Activated CD4-positive, alpha-beta T cell treated with anti-CD3 and anti-CD28 coated beads for 24 hours (primary cell): ENCODE data around the gene RERE.

ENCODE experiments used
- DNase-seq, 2 donors: peaks; one replicate each; pipeline ENCODE4 v3.0.0-alpha.2; 2020; ENCODE audit warnings: low read depth in 2 of 2

Gene RERE

GRCh38 chr1:8687538-8687937 is 129.9 kb downstream of the RERE start:
- no peak for DNase-seq

DNA sequence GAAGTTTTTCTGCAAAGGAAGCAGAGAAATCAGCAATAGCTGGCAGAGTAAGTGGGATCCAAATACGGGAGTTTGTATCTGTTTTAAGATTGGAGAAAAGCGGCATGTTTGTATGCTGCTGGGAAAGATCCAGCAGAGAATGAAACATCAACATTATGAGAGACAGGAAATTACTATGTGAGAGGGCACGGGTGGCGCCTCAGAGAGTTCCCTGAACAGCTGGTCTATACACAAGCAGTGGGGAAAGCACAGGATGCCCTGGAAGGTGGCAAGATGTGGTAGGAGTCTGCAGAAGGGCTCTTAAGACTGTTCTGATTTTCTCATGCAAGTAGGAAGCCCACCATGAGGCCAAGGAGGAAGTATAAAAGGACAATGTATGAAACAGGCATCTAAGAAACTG is 130.4 kb downstream of the RERE start:
- DNase-seq: no peak

GRCh38 chr1:8685463-8685862 is 132.0 kb downstream of the RERE start:
- DNase-seq: no peak

DNA sequence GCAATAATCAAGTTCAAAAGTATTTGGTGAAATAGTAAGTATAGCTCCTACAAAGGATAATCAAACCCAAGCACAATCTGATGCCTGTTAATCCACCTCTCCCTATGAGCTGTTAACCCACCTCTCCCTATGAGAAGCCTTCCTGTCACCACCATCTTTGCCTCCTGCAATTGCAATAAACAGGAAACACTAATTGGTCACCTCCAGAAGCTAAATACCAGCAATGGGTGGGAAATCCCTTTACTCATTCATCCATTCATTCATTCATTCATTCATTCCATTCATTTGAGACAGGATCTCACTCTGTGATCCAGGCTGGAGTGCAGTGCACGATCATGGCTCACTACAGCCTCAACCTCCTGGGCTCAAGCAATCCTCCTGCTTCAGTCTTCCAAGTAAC is 132.8 kb downstream of the RERE start:
- no peak for DNase-seq

GRCh38 chr1:8682573-8682972 is 134.9 kb downstream of the RERE start:
- DNase-seq: no peak

GRCh38 chr1:8681911-8682310 is 135.5 kb downstream of the RERE start:
- no peak for DNase-seq

DNA sequence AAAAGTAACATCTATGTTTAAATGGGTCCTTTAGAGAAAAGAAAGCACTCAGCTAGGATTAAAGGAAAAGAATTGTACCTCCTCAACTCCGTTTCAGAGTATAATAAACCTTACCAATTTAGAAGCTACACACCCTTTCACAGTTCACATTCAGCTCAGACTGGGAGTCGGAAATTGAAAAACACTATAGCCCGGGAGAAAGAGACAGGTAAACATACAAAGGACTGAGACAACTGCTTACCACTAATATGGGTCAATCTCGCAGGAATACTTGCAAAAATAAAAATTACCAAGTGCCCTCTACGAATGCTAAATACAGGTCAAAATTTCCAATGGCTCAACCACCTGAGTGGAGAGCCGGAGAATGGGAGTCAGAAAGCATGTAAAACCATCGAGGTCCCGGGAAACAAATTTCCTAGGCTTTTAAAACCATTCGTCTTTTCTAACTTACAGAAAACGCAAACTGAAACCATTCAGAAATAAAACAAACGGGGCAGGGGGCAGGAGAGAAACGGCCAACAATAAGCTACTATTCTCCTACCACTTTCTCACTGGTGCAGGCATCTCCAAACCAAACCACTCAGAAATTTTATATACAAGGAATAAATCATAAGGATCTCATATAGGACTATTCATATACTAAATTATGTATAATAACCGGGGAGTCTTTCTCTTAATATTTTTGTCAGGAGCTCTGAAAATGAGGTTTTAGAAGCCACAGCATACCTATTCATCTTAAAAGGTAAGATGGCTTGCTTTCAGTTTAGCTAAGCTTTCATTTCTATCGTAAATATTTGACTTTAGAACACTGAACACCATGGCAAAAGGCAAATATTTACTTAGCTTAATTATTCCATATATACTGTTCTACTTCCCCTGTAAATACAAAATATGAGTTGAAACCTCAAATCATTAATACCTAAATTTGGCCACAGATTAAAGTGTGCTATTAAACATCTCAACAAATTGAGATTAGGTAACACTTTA is 136.5 kb downstream of the RERE start:
- DNase-seq: no peak

- DNase-seq: no peak
These were observed 137.3 kb downstream of the RERE start for GRCh38 chr1:8679929-8680663.

DNA sequence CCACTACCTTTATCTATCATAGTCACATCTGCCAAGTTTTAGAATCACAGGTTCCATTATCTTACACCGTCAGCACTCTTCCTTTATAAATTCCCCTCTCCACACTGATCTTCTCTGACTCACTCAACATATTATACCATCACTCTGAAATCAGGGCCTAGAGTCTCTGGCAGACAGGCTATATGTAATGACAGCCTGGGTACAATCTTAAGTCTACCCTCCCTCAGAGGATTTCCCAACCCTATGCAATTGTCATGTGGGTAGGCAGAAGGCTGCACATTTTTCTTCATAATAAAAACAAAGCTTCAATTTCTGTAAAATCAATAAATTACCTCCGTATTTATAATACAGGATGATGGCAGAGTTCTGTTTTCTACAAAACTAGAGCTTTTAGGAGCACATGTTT is 138.0 kb downstream of the RERE start:
- DNase-seq: no peak

- DNase-seq: no peak
These were observed 138.6 kb downstream of the RERE start for GRCh38 chr1:8678673-8679394.

GRCh38 chr1:8677782-8678181 is 139.7 kb downstream of the RERE start:
- no peak for DNase-seq

- no peak for DNase-seq
These were observed 140.6 kb downstream of the RERE start for GRCh38 chr1:8676813-8677212.

GRCh38 chr1:8676072-8676471 is 141.4 kb downstream of the RERE start:
- DNase-seq: no peak

DNA sequence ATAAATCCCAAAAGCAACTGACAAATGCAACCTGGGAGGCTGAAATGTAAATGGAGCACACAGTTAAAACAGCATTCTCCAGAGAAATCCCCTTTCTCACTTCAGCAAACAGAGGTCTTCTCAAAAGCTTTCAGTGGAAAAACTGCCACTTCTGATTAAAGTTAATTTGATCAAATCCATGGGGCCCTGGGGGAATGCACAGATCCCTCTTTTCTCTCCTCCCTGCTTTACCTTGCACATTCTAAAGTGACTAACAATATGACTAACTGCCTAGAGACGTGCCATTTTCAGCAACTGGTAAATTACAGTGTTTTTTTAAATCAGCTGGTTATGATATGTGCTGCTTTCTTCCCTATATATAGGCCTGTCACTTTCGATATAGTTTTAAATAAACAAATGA is 142.5 kb downstream of the RERE start:
- no peak for DNase-seq

- no peak for DNase-seq
These were observed 143.0 kb downstream of the RERE start for GRCh38 chr1:8674481-8674880.

- no peak for DNase-seq
These were observed 146.0 kb downstream of the RERE start for GRCh38 chr1:8671306-8671917.

DNA sequence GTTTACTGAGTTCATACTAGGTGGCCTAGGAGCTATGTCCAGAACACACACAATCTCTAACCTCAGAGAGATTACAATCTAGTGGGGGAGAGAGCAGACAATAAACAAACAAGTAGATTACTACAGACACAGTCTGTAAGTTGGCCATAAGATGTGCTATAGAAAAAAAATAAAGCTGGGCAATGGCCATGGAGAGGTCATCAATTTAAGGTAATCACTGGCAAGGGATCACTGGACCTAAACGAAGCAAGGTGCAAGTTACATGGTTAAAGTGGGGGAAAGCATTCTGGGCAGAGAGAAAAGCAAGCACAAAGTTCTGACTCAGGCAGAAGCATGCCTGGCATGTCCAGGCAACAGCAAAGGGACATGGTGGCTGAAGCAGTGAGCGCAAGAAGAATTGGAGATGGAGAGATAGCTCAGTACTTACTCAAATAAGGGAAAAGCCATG is 147.0 kb downstream of the RERE start:
- no peak for DNase-seq

GRCh38 chr1:8669606-8670335 is 147.7 kb downstream of the RERE start:
- no peak for DNase-seq

DNA sequence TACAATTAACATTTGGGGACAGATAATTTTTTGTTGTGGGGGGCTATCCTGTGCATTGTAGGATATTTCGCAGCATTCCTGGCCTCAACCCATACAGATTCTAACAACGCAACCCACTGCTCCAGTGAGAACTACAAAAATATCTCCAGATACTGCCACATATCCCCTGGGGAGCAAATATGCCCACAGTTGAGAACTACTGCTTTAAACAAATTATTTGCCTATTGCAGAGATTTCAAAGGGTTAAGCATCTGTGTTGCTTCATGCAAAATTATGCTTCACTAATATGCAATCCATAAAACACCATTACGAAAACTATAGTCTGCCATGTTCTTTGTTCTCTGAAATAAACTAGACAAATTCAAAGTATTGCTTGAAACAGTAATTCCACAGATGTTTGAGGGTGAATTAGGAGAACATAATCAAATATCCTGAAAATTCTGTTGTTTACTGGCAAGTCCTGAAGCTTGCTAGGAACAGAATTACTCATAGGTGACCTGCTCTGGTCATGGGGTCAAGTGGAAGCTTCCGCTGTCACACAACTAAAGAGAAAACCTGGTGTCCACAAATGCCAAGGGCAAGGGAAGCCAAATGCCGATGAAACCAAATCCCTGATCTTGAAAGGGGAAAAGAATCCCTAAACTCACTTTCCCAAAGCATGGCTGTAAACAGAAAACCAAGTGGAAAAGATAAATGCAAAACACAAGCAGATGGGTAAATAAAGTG is 149.4 kb downstream of the RERE start:
- no peak for DNase-seq

DNA sequence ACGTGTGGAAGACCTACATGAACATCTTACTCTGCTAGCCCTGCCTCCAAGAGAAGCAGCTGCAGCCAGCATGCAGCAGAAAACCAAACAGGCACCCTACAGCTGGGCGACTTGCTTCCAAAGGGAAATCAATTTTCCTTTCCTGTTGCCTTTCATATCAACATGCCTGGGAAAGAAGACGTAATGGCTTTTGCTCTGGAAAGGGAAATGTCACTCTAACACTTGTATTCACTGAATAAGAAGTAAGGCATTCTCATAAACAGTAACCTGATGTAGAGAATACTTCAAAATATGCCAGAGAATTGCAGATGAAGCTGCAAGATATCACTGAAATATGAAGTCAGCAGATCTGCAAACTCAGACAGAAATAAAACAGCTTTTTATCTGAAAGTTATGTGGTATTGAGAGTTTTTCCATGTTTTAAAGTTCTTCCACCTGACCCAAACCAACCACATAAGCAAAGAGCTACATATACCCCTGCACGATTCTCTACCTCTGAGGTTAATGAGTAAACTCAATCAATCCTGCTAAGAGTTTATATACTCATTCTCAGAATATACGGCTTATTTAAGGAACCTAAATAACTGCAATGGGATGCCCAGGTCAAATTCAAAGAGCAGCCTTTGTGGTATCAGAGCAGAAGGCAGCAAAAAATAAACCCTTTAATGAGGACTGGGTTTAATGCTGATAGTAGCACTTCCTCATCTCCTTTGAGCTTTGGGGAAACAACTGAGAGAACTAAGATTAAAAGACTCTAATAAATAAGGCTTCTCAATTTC is 150.9 kb downstream of the RERE start:
- no peak for DNase-seq
